ENCODE measurements around the gene MPPED1.

Gene MPPED1

GRCh38 chr22:43449831-43450225 is 38.0 kb downstream of the MPPED1 start:
- no peak for DNase-seq

DNA sequence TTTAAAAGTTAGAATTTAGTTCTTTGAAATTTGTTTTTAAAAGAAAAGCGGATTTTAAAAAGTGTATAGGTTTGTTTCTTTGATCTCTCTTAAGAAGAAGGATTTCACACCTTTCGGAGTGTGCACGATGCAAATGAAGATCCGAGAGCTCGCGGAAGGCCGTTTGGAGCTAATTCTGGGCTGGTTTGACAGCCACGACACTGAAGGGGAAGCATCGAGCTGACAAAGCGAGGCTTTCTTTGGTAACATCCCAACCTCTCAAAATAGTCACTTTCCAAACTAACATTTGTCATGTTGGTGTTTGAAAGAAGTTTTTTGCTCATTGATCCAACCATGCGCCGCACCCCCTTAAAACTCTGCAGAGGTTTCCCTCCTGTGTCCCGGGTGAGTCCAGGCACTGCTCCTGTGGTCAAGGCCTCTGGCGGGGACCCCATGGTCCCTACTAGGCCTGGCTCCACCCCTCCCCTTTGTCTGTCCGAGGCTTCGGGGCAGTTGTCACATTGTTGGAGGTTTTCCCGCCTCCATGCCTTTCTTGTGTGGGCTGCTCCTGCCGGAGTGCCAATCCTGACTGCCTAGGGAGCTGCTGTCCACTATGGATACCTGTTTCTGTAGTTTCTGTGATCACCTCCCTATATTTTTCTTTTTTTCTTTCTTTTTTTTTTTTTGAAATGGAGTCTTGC is 39.7 kb downstream of the MPPED1 start:
- DNase-seq = no peak

GRCh38 chr22:43455846-43456245 is 44.0 kb downstream of the MPPED1 start:
- no peak for DNase-seq

- DNase-seq = no peak
These were observed 45.2 kb downstream of the MPPED1 start for GRCh38 chr22:43457002-43457401.

- DNase-seq = no peak
These were observed 50.9 kb downstream of the MPPED1 start for GRCh38 chr22:43462701-43463100.

DNA sequence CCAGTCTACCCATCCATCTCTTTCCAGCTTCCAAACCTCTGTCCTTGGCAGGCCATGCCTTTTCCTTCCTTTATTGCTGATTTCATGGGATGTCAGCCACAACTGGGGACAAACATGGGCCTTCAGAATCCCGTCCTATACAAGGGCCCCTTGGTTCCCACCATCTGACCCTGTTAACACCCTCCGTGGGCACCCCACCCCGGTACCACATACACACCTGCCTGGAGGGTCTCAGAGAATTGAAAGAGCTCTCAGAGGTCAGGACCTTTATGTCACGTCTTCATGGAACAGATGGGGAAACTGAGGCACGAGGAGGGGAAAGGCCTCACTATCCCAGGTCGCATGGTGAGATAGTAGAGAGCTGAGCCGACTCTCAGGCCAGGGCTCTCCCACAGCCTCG is 53.0 kb downstream of the MPPED1 start:
- DNase-seq = no peak

GRCh38 chr22:43465291-43466015 is 53.6 kb downstream of the MPPED1 start:
- no peak for DNase-seq

GRCh38 chr22:43466710-43467109 is 54.9 kb downstream of the MPPED1 start:
- no peak for DNase-seq

GRCh38 chr22:43467216-43467940 is 55.6 kb downstream of the MPPED1 start:
- DNase-seq = no peak

DNA sequence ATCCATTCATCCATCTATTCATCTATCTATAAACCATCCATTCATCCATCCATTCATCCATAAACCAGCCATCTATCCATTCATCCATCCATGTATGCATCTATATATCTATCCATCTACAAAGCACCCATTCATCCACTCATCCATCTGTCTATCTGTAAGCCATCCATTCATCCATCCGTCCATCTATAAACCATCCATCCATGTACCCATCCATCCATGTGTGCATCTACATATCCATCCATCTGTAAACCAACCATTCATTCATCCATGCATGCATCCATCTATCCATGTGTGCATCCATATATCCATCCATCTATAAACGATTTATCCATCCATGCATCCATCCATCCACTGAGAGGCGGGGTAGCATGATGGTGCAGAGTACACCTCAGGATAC is 58.4 kb downstream of the MPPED1 start:
- no peak for DNase-seq

DNA sequence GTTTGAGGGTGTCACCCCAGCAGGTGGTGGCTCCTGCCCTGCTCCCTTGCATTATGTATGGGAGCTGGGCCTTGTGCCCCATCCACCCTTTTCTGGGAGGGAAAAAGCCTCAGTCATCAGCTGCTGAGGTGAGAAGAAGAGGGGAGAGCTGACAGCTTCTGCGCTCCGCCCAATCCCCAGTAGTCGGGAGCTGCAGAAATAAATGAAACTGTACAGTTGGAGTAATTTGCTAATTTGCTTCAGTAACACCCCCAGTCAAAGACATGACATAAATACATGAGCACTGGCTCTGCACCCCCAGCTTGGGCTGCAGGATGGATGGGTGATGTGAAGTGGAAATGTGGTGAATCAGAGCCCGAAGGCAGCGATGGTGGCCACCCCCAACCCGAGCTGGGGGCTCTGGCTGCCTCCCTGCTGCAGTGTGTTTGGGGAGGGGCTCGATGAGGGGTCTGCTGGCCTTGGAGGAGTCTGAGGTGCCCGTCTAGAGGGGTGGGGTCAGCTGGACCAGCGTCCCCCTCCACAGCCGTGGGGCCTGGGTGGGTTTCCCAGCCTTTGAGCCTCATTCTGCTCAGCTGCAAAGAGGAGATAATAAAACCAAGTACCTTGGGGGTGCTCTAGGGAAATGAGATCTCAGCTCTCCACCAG is 59.2 kb downstream of the MPPED1 start:
- DNase-seq = no peak

DNA sequence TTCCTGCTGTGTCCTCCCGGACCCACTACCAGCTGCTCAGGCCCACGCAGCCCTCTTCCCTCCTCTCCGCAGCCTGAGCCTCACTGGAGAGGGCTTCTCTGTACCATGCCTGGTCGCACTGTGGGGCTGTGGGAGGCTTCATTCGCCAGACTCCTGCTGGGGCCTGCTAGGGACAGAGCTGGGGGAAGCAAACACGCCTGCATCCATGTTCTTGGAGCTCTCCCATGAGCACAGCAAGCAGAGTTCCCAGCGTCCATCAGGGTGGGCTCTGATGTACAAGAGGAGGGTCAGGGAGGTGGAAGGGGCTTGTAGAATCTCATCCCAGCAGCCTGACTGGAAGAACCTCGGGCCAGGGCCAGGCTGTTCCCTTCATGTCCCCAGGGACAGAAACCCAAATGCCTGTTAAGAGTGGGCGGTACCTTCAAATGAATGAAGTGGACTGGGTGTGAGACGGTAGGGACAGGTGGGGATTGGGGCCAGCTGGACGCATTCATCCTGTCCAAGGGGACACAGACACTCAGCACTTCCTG is 59.9 kb downstream of the MPPED1 start:
- DNase-seq = no peak

DNA sequence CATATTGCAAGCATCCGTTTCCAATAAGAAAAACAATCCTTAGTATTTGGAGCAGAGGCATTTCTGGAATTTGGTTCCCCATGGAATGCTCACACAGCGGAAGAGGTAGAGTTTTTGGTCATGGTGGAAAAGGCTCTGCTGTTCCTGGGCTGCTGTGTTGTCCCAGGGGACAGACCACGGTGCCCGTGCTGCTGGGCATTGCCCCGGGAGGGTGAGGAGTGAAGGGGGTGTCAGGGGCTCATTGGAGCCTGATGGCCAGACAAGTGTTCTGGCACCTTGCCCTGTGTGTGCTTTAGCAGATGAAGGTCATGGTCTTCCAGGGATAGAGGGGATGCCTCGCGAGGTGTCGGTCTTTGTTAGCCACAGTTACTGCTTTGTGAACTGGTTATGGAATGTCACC is 61.2 kb downstream of the MPPED1 start:
- DNase-seq = no peak

GRCh38 chr22:43473441-43473840 is 61.6 kb downstream of the MPPED1 start:
- DNase-seq = no peak

DNA sequence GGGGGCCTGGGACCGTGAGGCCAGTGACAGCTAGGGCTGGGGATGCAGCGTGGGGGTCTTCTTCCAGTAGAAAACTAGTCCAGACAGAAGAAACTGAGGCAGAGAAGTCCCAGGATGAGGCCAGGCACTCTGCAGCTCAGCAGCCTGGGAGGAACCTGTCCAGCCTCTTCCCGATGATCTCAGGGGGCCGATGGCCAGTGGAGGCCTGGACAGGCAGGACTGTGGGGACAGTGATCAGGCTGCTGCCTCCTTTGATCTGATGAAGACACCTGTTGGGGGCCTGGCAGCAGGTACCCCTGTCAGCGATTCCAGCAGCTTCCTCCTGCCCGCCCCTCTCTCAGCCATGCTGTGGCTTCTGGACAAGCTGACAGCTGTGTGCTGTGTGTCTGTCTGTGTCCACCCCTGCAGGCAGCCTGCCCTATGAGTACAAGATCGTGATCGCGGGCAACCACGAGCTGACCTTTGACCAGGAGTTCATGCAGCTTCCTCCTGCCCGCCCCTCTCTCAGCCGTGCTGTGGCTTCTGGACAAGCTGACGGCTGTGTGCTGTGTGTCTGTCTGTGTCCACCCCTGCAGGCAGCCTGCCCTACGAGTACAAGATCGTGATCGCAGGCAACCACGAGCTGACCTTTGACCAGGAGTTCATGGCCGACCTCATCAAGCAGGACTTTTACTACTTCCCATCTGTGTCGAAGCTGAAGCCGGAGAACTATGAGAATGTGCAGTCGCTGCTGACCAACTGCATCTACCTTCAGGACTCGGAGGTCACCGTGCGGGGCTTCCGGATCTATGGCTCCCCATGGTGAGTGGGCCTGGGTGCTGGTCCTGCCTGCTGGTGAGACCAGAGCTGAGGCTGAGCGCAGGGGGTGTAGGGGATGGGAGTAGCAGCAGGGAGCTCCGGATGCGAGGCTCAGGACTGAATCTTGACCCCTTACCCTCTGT is 62.6 kb downstream of the MPPED1 start:
- DNase-seq = no peak

DNA sequence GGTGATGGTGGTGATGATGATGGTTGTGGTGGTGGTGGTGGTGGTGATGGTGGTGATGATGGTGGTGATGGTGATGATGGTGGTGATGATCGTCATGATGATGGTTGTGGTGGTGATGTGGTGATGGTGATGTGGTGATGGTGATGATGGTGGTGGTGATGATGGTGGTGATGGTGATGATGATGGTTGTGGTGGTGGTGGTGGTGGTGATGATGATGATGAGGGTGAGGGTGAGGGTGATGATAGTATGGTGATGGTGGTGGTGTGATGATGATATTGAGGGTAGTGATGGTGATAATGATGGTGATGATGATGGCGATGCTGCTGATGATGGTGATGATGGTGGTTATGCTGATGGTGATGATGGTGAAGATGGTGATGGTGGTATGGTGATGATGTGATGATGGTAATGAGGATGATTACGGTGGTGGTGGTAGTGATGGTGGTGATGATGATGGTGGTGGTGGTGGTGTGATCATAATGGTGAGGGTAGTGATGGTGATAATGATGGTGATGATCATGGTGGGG is 63.8 kb downstream of the MPPED1 start:
- no peak for DNase-seq

DNA sequence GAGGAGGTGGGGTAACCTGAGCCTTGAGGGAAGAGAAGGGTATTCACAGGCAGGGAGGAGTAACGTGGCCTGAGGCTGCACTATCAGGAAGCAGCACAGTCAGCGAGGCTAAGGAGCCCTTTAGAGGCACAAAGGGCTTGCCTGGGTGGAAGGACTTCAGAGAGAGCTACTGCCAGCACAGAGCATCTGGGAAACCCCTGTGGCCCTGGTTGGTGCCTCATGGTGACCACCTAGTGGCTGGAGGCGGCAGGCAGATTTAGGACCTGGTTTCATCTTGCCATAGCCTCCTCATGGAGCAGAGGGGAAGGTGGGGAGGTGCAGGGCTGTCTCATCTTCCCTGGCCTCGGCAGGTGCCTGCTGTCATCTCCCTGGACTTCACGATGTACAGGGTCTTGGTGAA is 64.5 kb downstream of the MPPED1 start:
- DNase-seq = no peak

GRCh38 chr22:43476751-43477725 is 65.2 kb downstream of the MPPED1 start:
- DNase-seq = no peak

GRCh38 chr22:43477966-43478365 is 66.2 kb downstream of the MPPED1 start:
- no peak for DNase-seq

DNA sequence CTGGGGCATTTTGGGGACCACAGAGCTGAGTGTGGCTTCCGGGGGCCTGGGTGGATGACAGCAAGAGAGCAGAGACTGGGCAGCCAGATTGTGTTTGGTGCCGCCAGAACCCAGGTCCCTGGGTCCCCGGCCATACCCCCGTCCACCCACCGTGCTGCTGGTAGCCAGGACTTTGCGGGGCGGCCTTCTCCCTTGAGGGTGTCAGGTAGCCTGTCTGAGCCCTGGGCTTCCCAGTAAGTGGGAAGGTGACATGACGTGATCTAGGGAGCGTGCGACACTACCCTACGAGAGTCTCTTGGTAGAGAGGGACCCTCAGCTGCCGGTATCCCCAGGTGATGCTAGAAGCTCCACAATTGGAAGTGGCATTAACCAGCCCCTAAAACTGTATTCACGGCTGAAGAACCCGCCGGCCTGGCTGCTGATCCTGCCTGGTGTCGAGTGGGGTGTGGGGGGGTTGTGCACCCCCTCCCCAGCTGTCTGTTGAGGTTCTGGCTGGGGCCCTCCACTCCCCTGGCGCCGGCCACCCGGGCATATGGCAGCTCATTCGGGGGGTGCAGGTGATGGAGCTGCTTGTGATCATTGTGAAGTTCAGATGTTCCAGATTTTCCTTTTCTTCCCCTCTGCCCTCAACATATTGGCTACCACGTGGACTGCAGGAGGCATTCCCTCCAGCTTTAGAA is 66.9 kb downstream of the MPPED1 start:
- no peak for DNase-seq
